HG03432 (cell line): Measurements from ENCODE around the gene CHRND.

Source experiments
- ATAC-seq: cut with Tn5 transposase; IDR thresholded peaks from one replicate; pipeline ENCODE4 v1.9.1; 2021; ENCODE audit warnings: mild to moderate bottlenecking, moderate library complexity; ENCODE audit not compliant: unreplicated experiment

CHRND gene

DNA sequence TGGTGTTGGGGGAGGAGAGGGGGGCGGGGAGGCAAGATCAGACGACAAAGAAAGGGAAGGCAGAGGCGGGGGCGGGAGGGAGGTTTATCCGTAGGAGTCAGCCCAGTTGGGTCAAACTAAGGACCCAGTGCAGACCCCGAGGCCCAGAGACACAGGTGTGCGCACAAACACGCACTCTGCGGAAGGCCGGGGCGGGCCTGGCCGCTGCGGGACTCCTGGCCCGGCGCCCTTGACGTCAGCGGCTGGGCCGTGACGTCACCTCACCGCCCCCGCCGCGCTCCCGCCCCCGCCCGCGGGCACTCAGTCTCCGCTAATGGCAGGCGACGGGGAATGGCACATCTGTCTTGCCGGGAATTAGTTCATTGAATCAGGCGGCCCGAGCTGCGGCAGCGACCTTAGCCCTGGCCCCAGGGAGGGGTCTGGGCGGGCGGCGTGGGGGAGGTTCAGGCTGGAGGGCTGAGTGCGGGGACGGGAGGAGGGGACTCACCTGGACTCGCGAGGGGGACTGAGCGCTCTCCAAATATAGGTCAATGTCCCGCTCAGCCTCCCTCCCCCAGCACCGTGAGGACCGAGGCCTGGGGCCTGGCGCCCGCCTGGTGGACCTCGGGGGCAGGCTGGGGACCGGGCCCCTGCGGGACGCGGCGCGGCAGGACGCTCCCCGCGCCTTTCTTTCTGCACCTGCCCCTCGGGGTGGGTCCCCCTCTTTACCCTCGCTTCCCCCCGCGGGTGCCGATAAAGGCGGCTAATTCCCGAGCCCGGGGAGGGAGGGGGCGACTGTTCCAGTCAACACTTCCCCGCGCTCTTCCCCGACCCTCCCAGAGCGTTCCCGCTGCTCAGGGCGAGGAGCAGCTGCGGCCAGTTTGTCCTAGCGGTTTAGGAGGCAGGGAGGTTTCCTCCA is 22.8 kb upstream of the CHRND start:
- no peak for ATAC-seq

DNA sequence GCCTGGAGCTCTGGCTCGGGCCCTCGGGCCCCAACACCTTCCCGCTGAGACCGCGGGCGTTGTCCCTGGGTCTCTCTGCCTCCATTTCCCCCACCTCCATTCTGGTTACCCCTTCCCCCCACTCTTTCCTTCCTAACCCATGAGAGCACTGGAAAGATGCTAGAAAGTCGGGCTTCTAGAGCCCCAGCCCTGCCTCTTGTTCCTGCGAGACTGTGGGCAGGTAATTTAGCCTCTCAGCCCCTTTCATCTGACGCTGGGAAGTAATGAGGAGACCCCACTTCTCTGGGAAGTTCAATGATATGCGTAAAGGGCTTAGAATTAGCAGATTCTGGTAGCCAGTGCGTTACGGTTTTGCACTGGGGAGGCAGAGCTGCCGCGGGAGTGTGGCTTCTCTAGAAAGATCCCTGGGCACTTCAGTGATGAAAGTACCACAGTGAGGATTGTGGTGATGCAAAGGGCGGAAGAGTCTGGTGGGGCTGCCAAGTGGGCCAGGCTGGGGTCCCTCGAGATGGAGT is 22.1 kb upstream of the CHRND start:
- ATAC-seq: no peak

DNA sequence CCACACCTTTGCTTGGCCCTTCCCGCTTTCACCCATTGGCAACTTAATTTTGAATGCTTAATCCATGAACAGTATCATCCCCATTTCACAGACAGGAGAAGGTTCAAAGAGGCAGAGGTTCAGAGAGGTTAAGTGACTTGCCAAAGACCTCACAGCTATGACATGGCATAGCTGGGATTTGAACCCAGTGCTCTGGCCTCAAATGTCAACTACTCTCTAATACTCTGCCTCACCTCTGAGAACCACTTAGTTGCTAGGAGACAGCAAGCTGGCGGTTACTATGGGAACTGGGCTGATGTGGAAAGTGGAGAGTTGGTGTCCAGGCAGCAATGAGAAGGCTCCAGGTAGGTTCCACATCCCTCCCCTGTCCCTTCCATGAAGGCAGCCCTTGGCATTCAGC is 21.5 kb upstream of the CHRND start:
- ATAC-seq: no peak

DNA sequence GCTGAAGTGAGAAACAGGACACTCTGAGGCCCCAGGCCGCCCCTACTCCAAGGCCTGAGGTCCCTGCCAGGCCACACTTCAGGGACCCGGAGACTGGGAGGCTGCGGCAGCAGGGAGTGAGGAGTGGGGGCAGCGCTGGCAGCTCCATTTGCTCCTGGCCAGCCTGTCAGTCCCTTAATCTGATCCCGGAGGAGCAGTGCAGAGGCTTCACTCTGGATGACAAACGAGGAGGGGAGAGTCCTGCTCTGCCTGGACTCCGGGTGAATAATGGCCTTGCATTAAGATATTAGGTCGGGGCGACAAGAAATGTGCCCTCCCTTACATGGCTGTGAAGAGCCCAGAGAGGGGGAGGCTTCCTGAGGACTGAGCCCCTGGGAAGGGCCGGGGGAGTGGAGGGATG is 20.1 kb upstream of the CHRND start:
- ATAC-seq: no peak

DNA sequence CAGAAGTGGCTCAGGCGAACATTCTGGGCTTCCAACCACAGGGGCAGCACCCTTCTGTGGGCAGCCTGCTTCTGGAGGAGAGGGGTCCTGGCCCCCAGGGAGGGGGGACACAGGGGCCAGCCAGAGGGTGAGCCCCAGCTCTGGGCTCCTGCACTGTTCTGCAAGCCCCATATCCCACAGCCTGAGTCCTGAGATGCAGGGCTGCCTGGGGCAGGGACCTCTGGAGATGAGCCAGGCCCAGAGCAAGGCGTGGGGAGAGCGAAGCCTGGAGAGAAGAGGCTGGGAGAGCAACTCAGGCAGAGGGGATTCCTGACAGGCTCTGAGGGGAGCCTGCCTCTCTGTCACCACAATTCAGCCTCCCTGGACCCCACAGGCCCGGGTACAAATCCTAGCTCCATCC is 19.3 kb upstream of the CHRND start:
- ATAC-seq: no peak

DNA sequence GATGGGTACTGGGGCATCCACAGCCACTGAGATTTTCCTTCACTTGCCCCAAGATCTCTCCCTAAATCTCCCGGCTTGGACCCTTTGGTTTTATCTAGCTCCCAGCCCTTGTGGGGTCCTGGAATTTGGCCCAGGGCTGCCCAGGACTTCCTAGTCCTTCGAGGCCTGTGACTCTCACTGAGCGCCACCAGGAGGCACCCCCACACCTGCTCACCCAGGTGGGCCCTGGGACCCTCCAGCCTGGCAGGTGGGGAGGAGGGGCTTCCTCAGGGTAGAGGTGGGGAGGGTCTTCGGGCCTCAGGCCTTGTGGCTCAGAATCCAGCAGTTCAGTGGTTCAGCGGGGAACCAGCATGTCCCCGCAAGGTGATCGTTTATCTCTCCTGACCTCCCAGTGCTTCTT is 17.7 kb upstream of the CHRND start:
- no peak for ATAC-seq

DNA sequence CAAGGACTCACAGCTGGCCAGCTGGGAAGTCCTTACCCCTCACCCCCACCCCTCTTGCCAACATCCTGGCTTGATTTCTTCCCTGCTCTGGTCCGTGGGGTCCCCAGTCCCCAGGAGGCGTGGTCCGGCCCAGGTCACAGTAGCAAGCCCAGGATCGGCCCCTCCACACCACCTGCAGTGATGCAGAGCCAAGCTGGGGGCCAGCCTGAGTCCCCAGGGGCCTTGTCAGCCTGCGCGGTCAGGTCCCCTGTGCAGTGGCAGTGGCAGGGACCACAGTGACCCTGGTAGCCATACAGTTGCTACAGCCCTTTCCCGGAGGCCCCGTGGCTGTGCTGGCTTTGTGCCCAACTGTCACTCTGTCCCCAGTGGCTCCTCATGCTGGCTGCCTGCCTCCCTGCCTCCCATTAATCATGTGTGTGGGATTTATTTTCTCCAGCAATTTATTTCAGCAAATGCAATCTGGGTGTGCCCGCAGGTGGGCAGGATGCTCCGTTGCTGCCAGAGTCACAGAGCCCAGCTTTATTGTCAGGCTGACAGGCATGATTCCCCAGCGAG is 14.5 kb upstream of the CHRND start:
- no peak for ATAC-seq

DNA sequence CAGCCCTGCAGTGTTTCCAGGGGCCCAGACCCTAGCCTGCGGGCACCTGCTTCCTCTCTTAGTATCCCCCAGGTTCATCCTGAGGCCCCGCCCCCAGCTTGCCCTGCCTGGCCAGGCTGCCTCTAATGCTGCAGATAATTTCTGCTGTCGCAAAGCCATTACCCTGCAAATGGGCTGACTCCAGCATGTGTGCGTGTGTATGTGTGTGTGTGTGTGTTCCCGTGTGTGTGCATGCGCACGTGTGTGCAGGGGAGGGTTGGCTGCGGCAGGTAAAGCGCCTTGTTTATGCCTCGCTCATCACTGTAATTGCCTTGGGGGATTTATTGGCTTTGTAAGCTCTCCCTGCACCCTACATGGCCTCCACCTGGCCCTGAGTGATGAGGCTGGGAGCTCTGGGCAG is 13.4 kb upstream of the CHRND start:
- no peak for ATAC-seq

DNA sequence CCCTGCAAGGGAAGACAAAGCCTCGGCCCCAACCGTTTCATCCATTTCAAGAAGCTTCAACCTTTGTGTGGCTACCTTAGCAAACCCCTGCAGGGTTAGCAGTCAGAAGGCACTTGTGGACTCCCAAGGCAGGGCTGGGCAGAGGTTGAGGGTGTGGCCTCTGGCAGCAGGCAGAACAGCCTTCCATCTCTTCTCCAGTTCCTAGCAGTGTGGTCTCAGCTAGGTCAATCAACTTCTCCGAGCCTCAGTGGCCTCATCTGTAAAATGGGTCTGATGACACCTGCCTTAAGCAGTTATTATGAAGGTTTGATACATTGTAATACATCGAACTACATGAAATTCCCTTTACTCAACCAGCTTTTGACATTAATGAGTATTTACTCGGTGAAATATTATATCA is 12.6 kb upstream of the CHRND start:
- no peak for ATAC-seq

DNA sequence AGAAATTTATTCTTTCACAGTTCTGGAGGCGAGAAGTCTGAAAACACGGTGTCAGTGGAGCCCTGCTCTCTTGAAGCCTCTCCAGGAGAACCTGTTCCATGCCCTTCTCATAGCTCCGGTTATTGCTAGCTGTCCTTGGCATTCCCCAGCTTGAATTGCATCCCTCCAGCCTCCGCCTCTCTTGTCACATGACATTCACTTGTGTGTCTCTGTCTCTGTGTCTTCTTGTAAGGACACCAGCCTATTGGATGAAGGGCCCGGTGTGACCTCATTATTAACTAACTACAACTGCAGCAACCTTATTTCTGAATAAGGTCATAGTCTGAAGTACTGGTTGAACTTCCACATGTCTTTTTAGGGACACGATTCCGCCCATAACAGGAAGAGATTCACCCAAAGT is 10.3 kb upstream of the CHRND start:
- ATAC-seq: no peak

DNA sequence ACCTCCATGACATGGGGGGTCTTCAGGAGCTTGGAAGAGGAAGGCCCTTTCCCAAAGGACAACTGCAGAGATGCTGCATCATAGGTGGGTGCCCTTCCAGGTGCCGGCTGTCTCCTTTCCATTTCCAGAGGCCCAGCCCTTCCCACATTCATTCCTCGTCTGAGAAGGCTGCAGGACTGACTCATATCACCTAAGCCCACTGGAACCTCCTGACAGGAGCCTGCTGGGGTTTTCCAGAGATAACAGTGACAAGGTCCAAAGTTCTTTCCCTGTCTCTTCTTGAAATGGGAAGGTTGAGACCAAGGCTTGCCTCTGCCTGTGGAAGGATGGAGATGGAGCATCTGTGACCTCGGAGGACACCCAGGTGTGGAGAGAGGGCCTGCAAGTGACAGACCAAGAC is 9.4 kb upstream of the CHRND start:
- no peak for ATAC-seq

DNA sequence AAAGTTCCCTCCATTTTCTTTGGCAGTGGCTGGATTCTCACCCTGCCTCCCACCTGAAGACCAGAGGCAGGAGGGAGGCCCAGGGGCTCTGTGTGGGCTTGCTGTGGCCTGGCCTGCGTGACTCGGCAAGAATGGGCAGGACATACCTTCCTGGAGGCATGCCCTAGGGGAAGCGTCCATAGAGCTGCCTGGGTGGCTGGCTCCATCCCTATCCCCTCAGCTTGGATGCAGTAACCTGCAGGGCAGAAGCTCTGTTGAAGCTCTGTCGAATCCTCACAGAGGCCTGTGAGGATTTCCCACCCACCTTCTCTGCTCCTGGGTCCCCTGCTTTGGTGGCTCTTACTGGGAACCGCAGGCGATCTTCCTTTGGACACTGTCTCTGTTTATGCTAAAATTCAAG is 7.1 kb upstream of the CHRND start:
- no peak for ATAC-seq

DNA sequence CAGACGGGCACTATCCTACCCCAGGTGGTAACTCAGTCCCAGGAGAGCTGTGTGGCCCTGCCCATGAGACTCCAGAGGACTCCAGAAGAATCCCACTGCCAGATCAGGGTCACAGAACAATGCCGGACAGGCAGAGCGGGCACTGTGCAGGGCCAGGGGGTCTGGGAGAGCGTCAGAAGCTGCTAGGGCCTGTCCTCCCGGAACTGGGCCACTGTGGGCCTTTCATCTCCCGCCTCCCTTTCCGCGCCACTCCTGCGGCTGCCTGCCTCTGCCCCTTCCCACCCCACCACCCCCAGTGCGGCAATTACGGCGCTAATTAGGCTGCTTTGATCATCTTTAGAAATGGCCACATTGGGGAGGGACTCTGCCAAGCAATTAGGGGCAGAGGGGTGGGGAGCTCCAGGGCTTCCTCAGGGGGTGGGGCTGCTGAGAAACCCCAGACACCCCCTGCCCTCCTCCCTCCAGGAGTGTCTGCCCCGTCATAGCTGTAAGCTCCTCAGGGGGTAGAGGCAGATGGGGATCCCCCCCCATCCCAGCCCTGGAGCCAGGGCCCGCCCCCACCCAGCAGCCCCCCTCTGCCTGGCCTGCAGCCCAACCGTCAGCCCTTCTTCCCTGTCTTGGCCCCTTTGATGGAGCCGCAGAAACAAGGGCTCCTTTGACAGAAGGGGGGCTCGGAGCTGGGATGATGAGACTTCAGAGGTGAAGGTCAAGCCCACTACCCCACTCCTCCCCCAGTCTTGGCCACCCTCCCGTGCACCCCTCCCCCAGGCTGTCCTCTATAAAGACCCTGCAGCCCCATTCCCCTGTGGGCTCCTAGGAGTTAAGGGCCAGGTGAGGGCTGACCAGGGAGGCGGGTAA is 6.2 kb upstream of the CHRND start, which contains the start of gene PRSS56:
TSS of gene PRSS56 (plus strand) at position 808 of the 858 bp plus-strand sequence. CDS start 211 bp downstream, outside the sequence.
- no peak for ATAC-seq

DNA sequence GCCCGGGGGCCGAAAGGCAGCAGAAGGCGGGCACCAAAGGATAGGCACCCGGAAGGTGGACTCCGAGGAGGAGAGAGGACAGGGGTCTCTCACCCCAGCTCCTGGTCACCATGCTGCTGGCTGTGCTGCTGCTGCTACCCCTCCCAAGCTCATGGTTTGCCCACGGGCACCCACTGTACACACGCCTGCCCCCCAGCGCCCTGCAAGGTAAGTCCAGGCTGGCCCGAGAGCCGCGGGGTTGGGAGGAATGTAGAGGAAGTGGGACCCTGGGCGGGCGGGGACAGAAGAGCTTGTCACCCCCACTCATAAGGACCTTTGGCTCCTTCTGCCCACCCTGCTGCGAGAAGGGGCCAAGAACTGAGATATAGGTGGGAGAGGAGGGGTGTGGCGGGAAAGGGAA is 5.5 kb upstream of the CHRND start:
- no peak for ATAC-seq

DNA sequence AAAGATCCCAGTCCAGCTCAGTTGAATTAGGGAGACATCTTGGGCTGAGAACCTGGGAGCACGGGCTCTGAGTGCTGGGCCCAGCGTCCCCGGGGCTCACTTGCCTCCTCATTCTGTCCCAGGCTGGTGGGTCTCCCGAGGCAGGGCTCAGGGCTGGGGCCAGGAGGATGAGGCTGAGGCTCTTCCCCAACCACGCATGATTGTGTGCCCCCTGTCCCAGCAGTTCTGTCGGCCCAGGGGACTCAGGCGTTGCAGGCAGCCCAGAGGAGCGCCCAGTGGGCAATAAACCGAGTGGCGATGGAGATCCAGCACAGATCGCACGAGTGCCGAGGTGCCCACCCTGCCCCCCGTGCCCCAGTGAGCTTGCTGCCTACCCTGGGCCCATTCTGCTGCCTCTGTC is 4.9 kb upstream of the CHRND start:
- no peak for ATAC-seq

DNA sequence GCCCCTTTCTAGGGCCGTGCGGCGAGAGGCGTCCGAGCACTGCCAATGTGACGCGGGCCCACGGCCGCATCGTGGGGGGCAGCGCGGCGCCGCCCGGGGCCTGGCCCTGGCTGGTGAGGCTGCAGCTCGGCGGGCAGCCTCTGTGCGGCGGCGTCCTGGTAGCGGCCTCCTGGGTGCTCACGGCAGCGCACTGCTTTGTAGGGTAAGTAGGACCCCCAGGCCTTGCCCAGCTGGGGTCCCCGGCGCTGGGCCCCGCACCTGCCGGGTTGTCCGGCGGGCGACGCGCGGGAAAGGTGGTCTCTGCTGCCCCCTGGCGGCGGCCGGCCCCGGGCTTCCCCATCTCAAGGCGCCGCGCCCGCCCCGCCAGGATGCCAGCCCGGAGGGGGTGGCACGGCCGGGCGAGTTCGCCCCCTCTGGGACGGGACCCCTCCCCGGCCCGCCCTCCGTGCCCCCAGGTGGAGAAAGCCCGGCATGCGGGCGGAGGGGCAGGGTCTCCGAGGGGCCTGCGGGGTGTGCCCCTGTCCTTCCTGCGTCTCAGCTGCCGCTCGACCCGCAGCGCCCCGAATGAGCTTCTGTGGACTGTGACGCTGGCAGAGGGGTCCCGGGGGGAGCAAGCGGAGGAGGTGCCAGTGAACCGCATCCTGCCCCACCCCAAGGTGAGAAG is 3.9 kb upstream of the CHRND start:
- no peak for ATAC-seq

DNA sequence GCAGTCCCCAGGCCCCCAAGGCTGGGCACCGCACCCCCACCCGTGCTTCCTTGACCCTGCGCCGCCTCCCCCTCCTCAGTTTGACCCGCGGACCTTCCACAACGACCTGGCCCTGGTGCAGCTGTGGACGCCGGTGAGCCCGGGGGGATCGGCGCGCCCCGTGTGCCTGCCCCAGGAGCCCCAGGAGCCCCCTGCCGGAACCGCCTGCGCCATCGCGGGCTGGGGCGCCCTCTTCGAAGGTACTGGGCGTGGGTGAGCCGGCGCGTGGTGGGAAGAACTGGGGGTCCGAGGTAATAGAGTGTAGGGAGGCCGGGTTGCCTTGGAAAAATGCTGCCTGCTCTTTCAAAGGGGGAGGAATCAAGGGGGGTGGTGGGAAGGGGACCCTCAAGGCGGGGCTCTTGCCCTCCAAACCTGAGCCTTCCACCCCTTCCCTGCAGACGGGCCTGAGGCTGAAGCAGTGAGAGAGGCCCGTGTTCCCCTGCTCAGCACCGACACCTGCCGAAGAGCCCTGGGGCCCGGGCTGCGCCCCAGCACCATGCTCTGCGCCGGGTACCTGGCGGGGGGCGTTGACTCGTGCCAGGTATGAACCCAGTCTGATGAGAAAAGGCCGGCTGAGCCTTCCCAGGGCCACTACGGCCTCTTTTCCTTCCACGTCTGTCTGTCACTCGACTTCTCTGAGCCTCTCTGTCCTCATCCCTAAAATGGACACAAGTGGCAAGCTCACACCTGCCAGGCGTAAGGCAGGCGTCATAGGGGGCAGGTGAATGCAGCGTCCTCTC is 3.1 kb upstream of the CHRND start:
- ATAC-seq: no peak

DNA sequence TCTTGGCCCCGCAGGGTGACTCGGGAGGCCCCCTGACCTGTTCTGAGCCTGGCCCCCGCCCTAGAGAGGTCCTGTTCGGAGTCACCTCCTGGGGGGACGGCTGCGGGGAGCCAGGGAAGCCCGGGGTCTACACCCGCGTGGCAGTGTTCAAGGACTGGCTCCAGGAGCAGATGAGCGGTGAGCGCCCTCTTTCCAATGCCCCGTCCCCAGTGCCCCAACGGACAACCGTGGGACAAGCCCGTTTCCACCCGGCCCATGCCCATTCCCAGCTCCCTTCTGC is 2.6 kb upstream of the CHRND start:
- ATAC-seq: no peak

DNA sequence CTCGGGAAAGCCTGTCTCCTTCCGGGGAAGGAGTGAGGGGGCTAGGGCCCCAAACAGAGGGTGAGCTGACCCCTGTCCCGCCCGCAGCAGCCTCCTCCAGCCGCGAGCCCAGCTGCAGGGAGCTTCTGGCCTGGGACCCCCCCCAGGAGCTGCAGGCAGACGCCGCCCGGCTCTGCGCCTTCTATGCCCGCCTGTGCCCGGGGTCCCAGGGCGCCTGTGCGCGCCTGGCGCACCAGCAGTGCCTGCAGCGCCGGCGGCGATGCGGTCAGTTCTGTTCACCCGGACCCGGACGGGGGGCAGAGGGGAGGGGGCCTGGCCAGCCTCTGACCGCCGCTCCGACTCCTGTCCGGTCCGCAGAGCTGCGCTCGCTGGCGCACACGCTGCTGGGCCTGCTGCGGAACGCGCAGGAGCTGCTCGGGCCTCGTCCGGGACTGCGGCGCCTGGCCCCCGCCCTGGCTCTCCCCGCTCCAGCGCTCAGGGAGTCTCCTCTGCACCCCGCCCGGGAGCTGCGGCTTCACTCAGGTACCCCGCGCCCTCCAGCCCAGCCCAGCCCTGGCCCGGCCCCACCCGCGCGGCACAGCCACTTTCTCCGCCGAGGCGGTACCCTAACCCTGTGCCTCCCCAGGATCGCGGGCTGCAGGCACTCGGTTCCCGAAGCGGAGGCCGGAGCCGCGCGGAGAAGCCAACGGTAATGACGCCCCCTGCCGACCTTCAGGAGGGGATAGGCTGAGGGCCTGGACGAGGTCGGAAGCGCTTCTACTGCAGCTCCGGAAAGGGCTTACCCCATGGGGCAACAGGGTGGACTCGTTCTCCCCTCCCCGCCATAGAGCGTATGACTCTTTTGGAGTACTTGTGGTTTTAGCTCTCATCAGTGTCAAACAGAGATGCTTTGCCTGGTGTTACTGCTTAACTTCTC is 2.0 kb upstream of the CHRND start:
- ATAC-seq: no peak
